ENCODE measurements around the gene DIDO1. TPM values are rescaled to one million over a fixed set of nuclear protein-coding genes. Genes with fewer than 3 reads are reported as not detected.

The DIDO1 gene
- total RNA-seq, 3 donors from 2014 or later (not counting 1 experiment from before 2014, with no cell fraction given), result 79.5 to 116 (median 83.4) TPM

DNA sequence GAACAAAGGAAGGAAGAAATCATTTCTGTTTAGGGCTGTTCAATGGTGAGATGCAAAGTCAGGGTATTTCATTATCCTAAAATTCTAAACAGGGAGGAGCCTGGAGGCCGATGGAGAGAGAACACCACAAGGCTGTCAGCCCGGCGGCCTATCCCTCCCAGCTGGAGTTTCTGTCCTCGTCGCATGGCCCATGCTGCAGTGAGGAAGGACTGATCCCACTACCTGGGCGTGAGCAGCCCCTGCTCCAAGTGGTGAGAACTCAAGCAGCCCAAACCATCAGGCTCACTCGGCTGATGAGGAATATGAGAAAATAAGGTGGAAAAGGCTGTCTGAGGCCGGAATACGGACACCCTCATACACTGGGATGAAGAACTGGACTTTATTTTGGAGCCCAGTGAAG is 30.8 kb downstream of the DIDO1 start:
- H3K4me3 Mint-ChIP-seq, result no peak overlapping the region
- ATAC-seq (no peak), DNase-seq (no peak)
- Histone ChIP-seq H3K4me3 (ENCODE audit: low read length) (no peak overlapping the region), H3K27me3 (ENCODE audit: control insufficient read depth, insufficient read depth, low read length) (no peaks in the 10 kb centered on the region), H3K9me3 (ENCODE audit: control insufficient read depth, insufficient read depth, low read length) (no peaks in the 10 kb centered on the region), H3K36me3 (ENCODE audit: control insufficient read depth, insufficient read depth, low read length) (peaks cover 53% of the 10 kb centered on the region), H3K4me1 (ENCODE audit: control insufficient read depth, insufficient read depth, low read length) (peaks cover 11% of the 10 kb centered on the region), H3K27ac (ENCODE audit: low read length) (no peak overlapping the region)
- no peaks in the 10 kb centered on the region for H3K9me3 Mint-ChIP-seq
- H3K36me3 Mint-ChIP-seq, result peaks cover 7% of the 10 kb centered on the region
- no peaks in the 10 kb centered on the region for H3K27me3 Mint-ChIP-seq (ENCODE audit: low read depth in 2 of 2)
- H3K27ac Mint-ChIP-seq, result no peak overlapping the region
- WGBS (ENCODE audit: insufficient coverage), result 95% methylated on average over 9 of the region's 9 CpGs
- H3K4me1 Mint-ChIP-seq, result peaks cover 25 to 28% of the 10 kb centered on the region in 2 donors
- TF ChIP-seq, protein P1, sequence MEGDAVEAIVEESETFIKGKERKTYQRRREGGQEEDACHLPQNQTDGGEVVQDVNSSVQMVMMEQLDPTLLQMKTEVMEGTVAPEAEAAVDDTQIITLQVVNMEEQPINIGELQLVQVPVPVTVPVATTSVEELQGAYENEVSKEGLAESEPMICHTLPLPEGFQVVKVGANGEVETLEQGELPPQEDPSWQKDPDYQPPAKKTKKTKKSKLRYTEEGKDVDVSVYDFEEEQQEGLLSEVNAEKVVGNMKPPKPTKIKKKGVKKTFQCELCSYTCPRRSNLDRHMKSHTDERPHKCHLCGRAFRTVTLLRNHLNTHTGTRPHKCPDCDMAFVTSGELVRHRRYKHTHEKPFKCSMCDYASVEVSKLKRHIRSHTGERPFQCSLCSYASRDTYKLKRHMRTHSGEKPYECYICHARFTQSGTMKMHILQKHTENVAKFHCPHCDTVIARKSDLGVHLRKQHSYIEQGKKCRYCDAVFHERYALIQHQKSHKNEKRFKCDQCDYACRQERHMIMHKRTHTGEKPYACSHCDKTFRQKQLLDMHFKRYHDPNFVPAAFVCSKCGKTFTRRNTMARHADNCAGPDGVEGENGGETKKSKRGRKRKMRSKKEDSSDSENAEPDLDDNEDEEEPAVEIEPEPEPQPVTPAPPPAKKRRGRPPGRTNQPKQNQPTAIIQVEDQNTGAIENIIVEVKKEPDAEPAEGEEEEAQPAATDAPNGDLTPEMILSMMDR (IDR thresholded peaks at IDR 0.05), result no peak
- intact Hi-C loops (cut with micrococcal nuclease), result no loop called here

DNA sequence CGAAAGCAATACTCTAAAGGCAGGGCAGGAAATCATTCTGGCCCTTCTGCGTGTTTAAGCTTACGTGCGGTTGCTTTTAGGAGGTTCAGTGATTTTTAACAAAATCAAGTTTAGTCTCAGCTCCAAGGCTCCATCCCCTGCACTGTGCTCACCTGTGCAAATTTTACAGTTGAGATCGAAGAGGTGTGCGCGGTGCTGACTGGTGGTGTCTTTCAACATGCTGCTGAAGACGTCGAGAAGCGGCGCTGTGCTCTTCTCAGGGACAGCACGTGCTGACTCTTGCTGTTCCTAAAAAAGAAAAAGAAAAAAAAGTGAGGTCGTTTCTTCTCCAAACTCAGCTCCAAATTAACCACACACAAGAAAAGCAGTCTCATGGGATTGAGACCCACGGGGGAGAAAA is 32.0 kb downstream of the DIDO1 start:
- H3K9me3 ChIP-seq (ENCODE audit: control insufficient read depth, insufficient read depth, low read length), result no peaks in the 10 kb centered on the region
- Mint-ChIP-seq H3K4me3 (no peak overlapping the region), H3K36me3 (peaks cover 7% of the 10 kb centered on the region), H3K9me3 (no peaks in the 10 kb centered on the region), H3K4me1 (peaks cover 17% of the 10 kb centered on the region in 2 donors), H3K27me3 (ENCODE audit: low read depth in 2 of 2) (no peaks in the 10 kb centered on the region), H3K27ac (no peak overlapping the region)
- H3K36me3 ChIP-seq (ENCODE audit: control insufficient read depth, insufficient read depth, low read length), result peaks cover 66% of the 10 kb centered on the region
- 98% methylated on average over 13 of the region's 14 CpGs for WGBS (ENCODE audit: insufficient coverage)
- intact Hi-C loops (cut with micrococcal nuclease), result no loop called here
- no peak overlapping the region for H3K4me3 ChIP-seq (ENCODE audit: low read length)
- no peaks in the 10 kb centered on the region for H3K4me1 ChIP-seq (ENCODE audit: control insufficient read depth, insufficient read depth, low read length)
- no peak for DNase-seq
- H3K27ac ChIP-seq (ENCODE audit: low read length), result no peak overlapping the region
- ATAC-seq, result no peak
- no peaks in the 10 kb centered on the region for H3K27me3 ChIP-seq (ENCODE audit: control insufficient read depth, insufficient read depth, low read length)
- TF ChIP-seq, protein P1 (IDR thresholded peaks at IDR 0.05), result no peak

DNA sequence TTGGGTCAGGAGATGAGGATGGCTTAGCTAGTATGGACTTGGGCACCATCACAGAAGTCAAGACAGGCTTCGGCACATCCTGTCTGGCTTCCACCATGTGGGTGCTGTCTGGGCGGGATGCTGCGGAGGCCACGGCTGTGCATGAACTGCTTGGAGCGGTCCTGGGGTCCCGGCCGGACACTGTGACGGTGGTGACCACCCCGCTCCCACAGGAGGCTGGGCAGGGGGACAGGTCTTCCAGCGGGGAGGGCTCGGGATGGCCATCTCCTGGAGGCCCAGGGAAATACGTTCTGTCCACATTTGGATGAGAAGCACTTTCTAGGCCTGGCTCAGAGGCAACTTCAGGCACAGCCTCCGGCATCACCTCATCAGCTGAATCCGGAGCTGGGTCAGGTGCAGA is 32.6 kb downstream of the DIDO1 start:
- H3K4me3 Mint-ChIP-seq, result no peak overlapping the region
- Histone ChIP-seq H3K4me3 (ENCODE audit: low read length) (no peak overlapping the region), H3K36me3 (ENCODE audit: control insufficient read depth, insufficient read depth, low read length) (peaks cover 71% of the 10 kb centered on the region), H3K4me1 (ENCODE audit: control insufficient read depth, insufficient read depth, low read length) (no peaks in the 10 kb centered on the region), H3K9me3 (ENCODE audit: control insufficient read depth, insufficient read depth, low read length) (no peaks in the 10 kb centered on the region), H3K27me3 (ENCODE audit: control insufficient read depth, insufficient read depth, low read length) (no peaks in the 10 kb centered on the region), H3K27ac (ENCODE audit: low read length) (no peak overlapping the region)
- H3K27ac Mint-ChIP-seq, result no peak overlapping the region
- intact Hi-C loops (cut with micrococcal nuclease), result no loop called here
- H3K4me1 Mint-ChIP-seq, result peaks cover 12 to 14% of the 10 kb centered on the region in 2 donors
- WGBS (ENCODE audit: insufficient coverage), result 98% methylated on average over 14 of the region's 14 CpGs
- no peaks in the 10 kb centered on the region for H3K9me3 Mint-ChIP-seq
- peaks cover 7% of the 10 kb centered on the region for H3K36me3 Mint-ChIP-seq
- DNase-seq, result no peak
- no peak for ATAC-seq
- TF ChIP-seq, protein P1 (IDR thresholded peaks at IDR 0.05), result no peak
- no peaks in the 10 kb centered on the region for H3K27me3 Mint-ChIP-seq (ENCODE audit: low read depth in 2 of 2)
